Hepatocyte (in vitro differentiated cells): ENCODE results near the gene TTLL3.

ENCODE experiments used
- CTCF ChIP-seq: fragments of 200-600 bp; sonication (generic); IDR thresholded peaks from 2 replicates; pipeline ENCODE4 v1.5.1; 2016; ENCODE audit warnings: antibody characterized with exemption, mild to moderate bottlenecking; ENCODE audit not compliant: poor library complexity
- EZH2 ChIP-seq: fragments of 200-600 bp; sonication (generic); IDR thresholded peaks from 2 replicates; pipeline ENCODE4 v1.6.1; 2016; ENCODE audit warnings: antibody characterized with exemption, mild to moderate bottlenecking, borderline replicate concordance

- TF ChIP-seq CTCF (peak; percentile 19), EZH2 (no peak)
Observed at GRCh38 chr3:9820946-9821345, 10.9 kb downstream of the TTLL3 start.
